ENCODE results near the gene FAM81B. TPM values are rescaled to one million over a fixed set of nuclear protein-coding genes. Genes with fewer than 3 reads are reported as not detected.

FAM81B gene
- polyA plus RNA-seq, 2 of the 4 experiments (the other 2 are of a cell fraction), result 0.05 TPM; not detected in 1

- FAIRE-seq (no peak), DNase-seq (ENCODE audit: low read depth in 1 of 2, low spot score in 1 of 2) (no peak), ATAC-seq (no peak)
- Histone ChIP-seq H3K9me3 (no peaks in the 10 kb centered on the region), H3K27ac (no peak overlapping the region), H3K4me2 (no peak overlapping the region), H3K4me3 (no peak overlapping the region), H3K4me1 (no peaks in the 10 kb centered on the region)
- ChIA-PET CTCF (no interaction called here), POLR2A (no interaction called here)
- WGBS (ENCODE audit: missing lambda C conversion rate), result 58% methylated on average over 3 of the region's 3 CpGs
- TF ChIP-seq SMC3 (IDR thresholded peaks at IDR 0.05) (no peak), JUNB (IDR thresholded peaks at IDR 0.05) (no peak), CHD2 (IDR thresholded peaks at IDR 0.05; ENCODE audit: low read length, partially characterized antibody) (no peak), MAZ (IDR thresholded peaks at IDR 0.05; ENCODE audit: borderline replicate concordance, low read depth, low read length) (no peak), JUN (IDR thresholded peaks at IDR 0.05) (no peak), EHF (CRISPR knock-in tag; IDR thresholded peaks at IDR 0.05) (no peak), PHF8 (IDR thresholded peaks at IDR 0.05; ENCODE audit: borderline replicate concordance, low read depth) (no peak), HOXB13 (CRISPR knock-in tag; IDR thresholded peaks at IDR 0.05; ENCODE audit: low read depth) (no peak), MYC (IDR thresholded peaks at IDR 0.05; ENCODE audit: borderline replicate concordance, low read length) (no peak), BCL3 (IDR thresholded peaks at IDR 0.05) (no peak), ATOH8 (CRISPR knock-in tag; IDR thresholded peaks at IDR 0.05; ENCODE audit: low read depth) (no peak)
- TF ChIP-seq, protein P1, sequence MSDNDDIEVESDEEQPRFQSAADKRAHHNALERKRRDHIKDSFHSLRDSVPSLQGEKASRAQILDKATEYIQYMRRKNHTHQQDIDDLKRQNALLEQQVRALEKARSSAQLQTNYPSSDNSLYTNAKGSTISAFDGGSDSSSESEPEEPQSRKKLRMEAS (IDR thresholded peaks at IDR 0.05), result no peak
- TF ChIP-seq, protein P2, sequence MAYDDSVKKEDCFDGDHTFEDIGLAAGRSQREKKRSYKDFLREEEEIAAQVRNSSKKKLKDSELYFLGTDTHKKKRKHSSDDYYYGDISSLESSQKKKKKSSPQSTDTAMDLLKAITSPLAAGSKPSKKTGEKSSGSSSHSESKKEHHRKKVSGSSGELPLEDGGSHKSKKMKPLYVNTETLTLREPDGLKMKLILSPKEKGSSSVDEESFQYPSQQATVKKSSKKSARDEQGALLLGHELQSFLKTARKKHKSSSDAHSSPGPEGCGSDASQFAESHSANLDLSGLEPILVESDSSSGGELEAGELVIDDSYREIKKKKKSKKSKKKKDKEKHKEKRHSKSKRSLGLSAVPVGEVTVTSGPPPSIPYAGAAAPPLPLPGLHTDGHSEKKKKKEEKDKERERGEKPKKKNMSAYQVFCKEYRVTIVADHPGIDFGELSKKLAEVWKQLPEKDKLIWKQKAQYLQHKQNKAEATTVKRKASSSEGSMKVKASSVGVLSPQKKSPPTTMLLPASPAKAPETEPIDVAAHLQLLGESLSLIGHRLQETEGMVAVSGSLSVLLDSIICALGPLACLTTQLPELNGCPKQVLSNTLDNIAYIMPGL (CRISPR knock-in tag; IDR thresholded peaks at IDR 0.05; ENCODE audit: borderline replicate concordance), result no peak
Observed at GRCh38 chr5:95401626-95402025, 10.5 kb downstream of the FAM81B start.

GRCh38 chr5:95403996-95404395 is 12.8 kb downstream of the FAM81B start:
- ChIA-PET CTCF (no interaction called here), POLR2A (no interaction called here)
- no peaks in the 10 kb centered on the region for H3K9me3 ChIP-seq
- ATAC-seq (peak in 1 of 2 experiments; percentile 54; a peak in 1 of 6 replicates), DNase-seq (ENCODE audit: low read depth in 1 of 2, low spot score in 1 of 2) (no peak), FAIRE-seq (no peak)
- H3K4me3 ChIP-seq, result no peak overlapping the region
- H3K27ac ChIP-seq, result no peak overlapping the region
- no peak overlapping the region for H3K4me2 ChIP-seq
- H3K4me1 ChIP-seq, result no peaks in the 10 kb centered on the region
- TF ChIP-seq POLR2A (IDR thresholded peaks at IDR 0.05; ENCODE audit: low read length), result no peak
- TF ChIP-seq FOXS1 (CRISPR knock-in tag; IDR thresholded peaks at IDR 0.05), result no peak
- no peak for TF ChIP-seq HOXA7 (CRISPR knock-in tag; IDR thresholded peaks at IDR 0.05)
- no peak for TF ChIP-seq PHF8 (IDR thresholded peaks at IDR 0.05; ENCODE audit: borderline replicate concordance, low read depth)
- no peak for TF ChIP-seq KDM5A (IDR thresholded peaks at IDR 0.05)
- no peak for TF ChIP-seq RCOR1 (IDR thresholded peaks at IDR 0.05; ENCODE audit: low read depth, low read length)
- TF ChIP-seq BCL3 (IDR thresholded peaks at IDR 0.05), result no peak
- no peak for TF ChIP-seq GATA3 (IDR thresholded peaks at IDR 0.05; ENCODE audit: borderline replicate concordance)
- TF ChIP-seq CBX2 (IDR thresholded peaks at IDR 0.05; ENCODE audit: borderline replicate concordance, low read depth), result no peak
- TF ChIP-seq NR3C1 (IDR thresholded peaks at IDR 0.05), result no peak
- no peak for TF ChIP-seq HES2 (IDR thresholded peaks at IDR 0.05)
- WGBS (ENCODE audit: missing lambda C conversion rate), result 0% methylated on average over 1 of the region's 1 CpG
